ENCODE data around the gene TMEM95.

Gene TMEM95

GRCh38 chr17:7382901-7383300 is 27.9 kb downstream of the TMEM95 start:
- DNase-seq: no peak

GRCh38 chr17:7383371-7383741 is 28.4 kb downstream of the TMEM95 start:
- DNase-seq: no peak

- DNase-seq: peak; percentile 69
Measured at GRCh38 chr17:7383742-7384488, 29.0 kb downstream of the TMEM95 start.

GRCh38 chr17:7384489-7385081 is 29.6 kb downstream of the TMEM95 start:
- no peak for DNase-seq

- DNase-seq: no peak
Measured at GRCh38 chr17:7388856-7389255, 33.9 kb downstream of the TMEM95 start.

GRCh38 chr17:7389924-7390910 is 35.3 kb downstream of the TMEM95 start:
- DNase-seq: no peak

GRCh38 chr17:7391307-7391706 is 36.4 kb downstream of the TMEM95 start:
- DNase-seq: no peak

- no peak for DNase-seq
Measured at GRCh38 chr17:7392696-7393612, 38.0 kb downstream of the TMEM95 start.

- DNase-seq: peak; percentile 50
Measured at GRCh38 chr17:7393613-7394451, 38.9 kb downstream of the TMEM95 start.

GRCh38 chr17:7394452-7395191 is 39.7 kb downstream of the TMEM95 start, which contains the start of gene PLSCR3:
Gene PLSCR3 (minus strand): TSS chr17:7394525. CDS start chr17:7394110, 415 bp downstream.
- DNase-seq: peak; percentile 91

- DNase-seq: no peak
Measured at GRCh38 chr17:7396147-7396546, 41.2 kb downstream of the TMEM95 start.

- DNase-seq: no peak
Measured at GRCh38 chr17:7398612-7399011, 43.7 kb downstream of the TMEM95 start.

- DNase-seq: peak; percentile 64
Measured at GRCh38 chr17:7403043-7403726, 48.2 kb downstream of the TMEM95 start.

- peak; percentile 91 for DNase-seq
Measured at GRCh38 chr17:7403727-7403976, 48.7 kb downstream of the TMEM95 start.

GRCh38 chr17:7403977-7404736 is 49.2 kb downstream of the TMEM95 start, which contains the start of gene TMEM256:
Gene TMEM256 (minus strand): TSS chr17:7404097. CDS start chr17:7404084, 13 bp downstream.
- DNase-seq: peak; percentile 100

GRCh38 chr17:7404737-7405349 is 49.9 kb downstream of the TMEM95 start:
- DNase-seq: no peak

- no peak for DNase-seq
Measured at GRCh38 chr17:7405350-7406234, 50.6 kb downstream of the TMEM95 start.

Data from hematopoietic multipotent progenitor cell treated with erythropoietin and hydrocortisone succinate and interleukin-3 and kit ligand, for 4 days (in vitro differentiated cells).